ENCODE data around the gene POLR2A. TPM values are rescaled to one million over a fixed set of nuclear protein-coding genes. Genes with fewer than 3 reads are reported as not detected.

Gene POLR2A
- total and polyA plus RNA-seq, 4 donors = 13.3 to 54.4 (median 34.8) TPM

- Histone ChIP-seq H3K4me3 (ENCODE audit: low read depth in 1 of 3, low read length in 3 of 3) (peak overlapping the region in 2 of 3 donors; percentile 52 to 83), H3K9me3 (ENCODE audit: control insufficient read depth in 4 of 4, low read length in 3 of 4) (no peaks in the 10 kb centered on the region), H3K36me3 (ENCODE audit: control insufficient read depth in 4 of 4, insufficient read depth in 3 of 4, low read depth in 1 of 4, low read length in 3 of 4) (no peaks in the 10 kb centered on the region), H3K4me1 (ENCODE audit: control insufficient read depth in 4 of 4, insufficient read depth in 4 of 4, low read length in 3 of 4) (peaks cover 20 to 45% (median 35%) of the 10 kb centered on the region in 4 donors), H3K27me3 (ENCODE audit: control insufficient read depth in 4 of 4, insufficient read depth in 4 of 4, low read length in 3 of 4) (peaks cover 0 to 3% (median 0%) of the 10 kb centered on the region in 4 donors), H3K27ac (ENCODE audit: low read depth in 1 of 2, low read length in 2 of 2) (peak overlapping the region; percentile 53 to 69), H3K9ac (ENCODE audit: low read depth in 1 of 2, low read length in 2 of 2) (peak overlapping the region; percentile 4 to 51)
- TF ChIP-seq NR2F2 (IDR thresholded peaks at IDR 0.05) = no peak
- no peak for TF ChIP-seq CTCF (IDR thresholded peaks at IDR 0.05; ENCODE audit: low read depth, low read length, missing input control)
- TF ChIP-seq ATF3 (IDR thresholded peaks at IDR 0.05) = no peak
- no peak for TF ChIP-seq FOXA1 (IDR thresholded peaks at IDR 0.05)
- TF ChIP-seq RAD21 (IDR thresholded peaks at IDR 0.05) = no peak
- TF ChIP-seq GABPA (IDR thresholded peaks at IDR 0.05 in 1 of 2, conservative IDR thresholded peaks at IDR 0.05 in 1 of 2) = no peak
- no peak for TF ChIP-seq ZBTB33 (IDR thresholded peaks at IDR 0.05)
- no peak for TF ChIP-seq EGR1 (IDR thresholded peaks at IDR 0.05; ENCODE audit: low read depth in 2 of 2)
- no peak for TF ChIP-seq TAF1 (conservative IDR thresholded peaks at IDR 0.05)
- TF ChIP-seq JUND (IDR thresholded peaks at IDR 0.05) = no peak
- no peak for TF ChIP-seq SP1 (IDR thresholded peaks at IDR 0.05)
- no peak for TF ChIP-seq HNF4G (IDR thresholded peaks at IDR 0.05)
- DNase-seq (ENCODE audit: low spot score) = peak; percentile 57
- WGBS = 15% methylated on average over 49 of the region's 49 CpGs
Observed at GRCh38 chr17:7435676-7436555, 48.2 kb upstream of the POLR2A start.

- no peaks in the 10 kb centered on the region for H3K36me3 ChIP-seq (ENCODE audit: control insufficient read depth in 4 of 4, insufficient read depth in 3 of 4, low read depth in 1 of 4, low read length in 3 of 4)
- peaks cover 0 to 3% (median 0%) of the 10 kb centered on the region in 4 donors for H3K27me3 ChIP-seq (ENCODE audit: control insufficient read depth in 4 of 4, insufficient read depth in 4 of 4, low read length in 3 of 4)
- peaks cover 20 to 48% (median 39%) of the 10 kb centered on the region in 4 donors for H3K4me1 ChIP-seq (ENCODE audit: control insufficient read depth in 4 of 4, insufficient read depth in 4 of 4, low read length in 3 of 4)
- H3K9me3 ChIP-seq (ENCODE audit: control insufficient read depth in 4 of 4, low read length in 3 of 4) = no peaks in the 10 kb centered on the region
- WGBS = 7% methylated on average over 92 of the region's 92 CpGs
- no peak overlapping the region for H3K9ac ChIP-seq (ENCODE audit: low read depth in 1 of 2, low read length in 2 of 2)
- peak; percentile 77 for DNase-seq (ENCODE audit: low spot score)
- H3K27ac ChIP-seq (ENCODE audit: low read depth in 1 of 2, low read length in 2 of 2) = peak overlapping the region; percentile 52 to 69
- peak overlapping the region in 2 of 3 donors; percentile 52 to 83 for H3K4me3 ChIP-seq (ENCODE audit: low read depth in 1 of 3, low read length in 3 of 3)
- no peak for TF ChIP-seq JUND (IDR thresholded peaks at IDR 0.05)
- TF ChIP-seq CTCF (IDR thresholded peaks at IDR 0.05; ENCODE audit: low read depth, low read length, missing input control) = peak; percentile 79
- TF ChIP-seq ZBTB33 (IDR thresholded peaks at IDR 0.05) = no peak
- TF ChIP-seq RAD21 (IDR thresholded peaks at IDR 0.05) = peak; percentile 70 to 73
- no peak for TF ChIP-seq HNF4G (IDR thresholded peaks at IDR 0.05)
- TF ChIP-seq TAF1 (conservative IDR thresholded peaks at IDR 0.05) = peak; percentile 51
- no peak for TF ChIP-seq EGR1 (IDR thresholded peaks at IDR 0.05; ENCODE audit: low read depth in 2 of 2)
- peak; percentile 29 for TF ChIP-seq REST (IDR thresholded peaks at IDR 0.05)
- TF ChIP-seq YY1 (IDR thresholded peaks at IDR 0.05) = peak; percentile 18
- peak; percentile 31 for TF ChIP-seq SP1 (IDR thresholded peaks at IDR 0.05)
- no peak for TF ChIP-seq HNF4A (conservative IDR thresholded peaks at IDR 0.05)
- TF ChIP-seq FOXA1 (IDR thresholded peaks at IDR 0.05) = no peak
Observed at GRCh38 chr17:7436556-7437368, 47.4 kb upstream of the POLR2A start.

Measured in liver (tissue), 9 donors.